ENCODE measurements around the gene MYCBP2.

The MYCBP2 gene

DNA sequence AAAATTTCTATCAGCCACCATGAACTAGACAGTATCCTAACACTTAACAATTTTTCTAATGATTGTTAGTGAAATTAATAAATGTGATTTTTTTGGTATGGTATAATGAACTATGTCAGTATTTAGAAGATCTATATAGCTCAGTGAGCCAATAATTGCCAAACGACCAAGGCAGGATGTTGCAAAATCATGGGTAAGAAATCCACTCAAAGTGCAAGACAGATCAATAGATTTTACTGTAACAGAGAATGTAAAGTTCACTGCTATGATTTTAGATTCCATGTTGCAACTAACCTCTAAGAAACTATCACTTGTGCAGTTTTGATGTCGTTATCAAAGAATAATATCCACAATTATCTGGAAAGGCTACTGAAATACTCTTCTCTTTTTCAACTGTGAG lies 44.0 kb upstream of the MYCBP2 start:
- H3K4me3 ChIP-seq (ENCODE audit: low read depth, low read length): no peak overlapping the region
- TF ChIP-seq, protein P1, sequence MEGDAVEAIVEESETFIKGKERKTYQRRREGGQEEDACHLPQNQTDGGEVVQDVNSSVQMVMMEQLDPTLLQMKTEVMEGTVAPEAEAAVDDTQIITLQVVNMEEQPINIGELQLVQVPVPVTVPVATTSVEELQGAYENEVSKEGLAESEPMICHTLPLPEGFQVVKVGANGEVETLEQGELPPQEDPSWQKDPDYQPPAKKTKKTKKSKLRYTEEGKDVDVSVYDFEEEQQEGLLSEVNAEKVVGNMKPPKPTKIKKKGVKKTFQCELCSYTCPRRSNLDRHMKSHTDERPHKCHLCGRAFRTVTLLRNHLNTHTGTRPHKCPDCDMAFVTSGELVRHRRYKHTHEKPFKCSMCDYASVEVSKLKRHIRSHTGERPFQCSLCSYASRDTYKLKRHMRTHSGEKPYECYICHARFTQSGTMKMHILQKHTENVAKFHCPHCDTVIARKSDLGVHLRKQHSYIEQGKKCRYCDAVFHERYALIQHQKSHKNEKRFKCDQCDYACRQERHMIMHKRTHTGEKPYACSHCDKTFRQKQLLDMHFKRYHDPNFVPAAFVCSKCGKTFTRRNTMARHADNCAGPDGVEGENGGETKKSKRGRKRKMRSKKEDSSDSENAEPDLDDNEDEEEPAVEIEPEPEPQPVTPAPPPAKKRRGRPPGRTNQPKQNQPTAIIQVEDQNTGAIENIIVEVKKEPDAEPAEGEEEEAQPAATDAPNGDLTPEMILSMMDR (IDR thresholded peaks at IDR 0.05; ENCODE audit: low read depth, low read length): no peak

DNA sequence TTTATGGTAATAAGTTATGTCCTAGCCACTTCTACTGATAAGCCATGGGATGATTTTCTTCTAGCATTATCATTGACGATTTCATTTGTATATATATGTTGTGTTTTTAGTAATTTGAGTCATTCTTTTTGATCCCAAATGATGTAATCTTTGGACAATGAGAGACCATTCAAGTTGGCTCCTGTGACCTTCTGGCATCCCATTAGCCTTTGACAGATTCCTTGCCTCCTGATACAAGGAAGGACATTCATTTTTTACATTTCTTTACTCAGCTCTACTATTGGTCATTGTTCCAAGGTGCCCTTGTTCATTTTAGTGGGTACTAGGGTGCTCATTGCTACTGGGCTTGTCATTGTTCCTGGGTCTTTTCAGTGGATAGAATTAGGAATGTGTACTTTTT lies 35.3 kb upstream of the MYCBP2 start:
- TF ChIP-seq, protein P1 (IDR thresholded peaks at IDR 0.05; ENCODE audit: low read depth, low read length): no peak
- no peak overlapping the region for H3K4me3 ChIP-seq (ENCODE audit: low read depth, low read length)

DNA sequence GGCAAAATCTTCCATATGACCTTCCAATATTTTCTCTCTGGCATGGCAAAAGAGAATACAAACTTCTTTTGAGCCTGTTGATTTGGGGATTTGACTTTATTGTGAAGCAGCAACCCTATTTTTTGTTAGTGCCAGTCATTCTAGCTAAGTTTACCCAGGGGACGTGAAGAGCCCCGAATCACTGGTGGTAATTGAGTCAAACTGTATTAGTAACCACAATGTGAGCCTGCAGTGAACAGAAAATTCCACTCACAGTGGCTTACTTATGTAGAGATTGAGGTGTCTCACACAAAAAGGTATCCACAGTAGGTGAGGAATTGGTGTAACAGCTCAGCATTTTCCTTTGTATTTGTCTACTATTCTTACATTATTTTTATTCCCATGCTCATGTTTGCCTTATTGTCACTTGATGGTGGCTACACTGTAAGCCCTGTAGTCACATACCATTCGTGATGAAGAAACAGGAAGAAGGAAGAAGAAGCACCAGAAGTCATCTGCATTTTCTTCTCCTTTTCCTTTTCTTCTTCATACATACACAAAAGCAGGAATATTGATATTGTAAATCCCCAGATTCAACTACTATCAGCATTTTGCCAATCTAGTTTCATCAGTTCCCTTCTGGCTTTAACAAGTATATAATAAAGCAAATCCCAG lies 33.3 kb upstream of the MYCBP2 start:
- TF ChIP-seq, protein P1 (IDR thresholded peaks at IDR 0.05; ENCODE audit: low read depth, low read length): no peak
- H3K4me3 ChIP-seq (ENCODE audit: low read depth, low read length): no peak overlapping the region

DNA sequence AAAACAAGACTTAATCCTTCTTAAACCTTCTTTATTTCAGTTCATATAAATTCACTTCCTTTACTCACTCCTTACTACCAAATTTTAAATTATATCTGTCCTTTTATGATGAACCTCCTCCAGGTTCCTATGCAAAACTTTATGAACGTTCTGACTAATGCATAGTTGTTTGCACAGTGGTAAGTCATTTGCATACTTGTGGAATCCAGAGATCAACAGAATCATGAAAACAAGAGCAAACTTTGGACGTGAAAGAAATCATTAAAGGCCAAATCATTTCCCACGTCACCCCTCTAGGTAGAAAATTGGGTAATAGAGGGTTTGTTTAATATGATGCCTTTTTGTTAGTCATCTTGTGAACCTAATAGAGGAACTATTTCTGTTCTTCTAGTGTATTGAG lies 32.3 kb upstream of the MYCBP2 start:
- H3K4me3 ChIP-seq (ENCODE audit: low read depth, low read length): no peak overlapping the region
- TF ChIP-seq, protein P1 (IDR thresholded peaks at IDR 0.05; ENCODE audit: low read depth, low read length): no peak

DNA sequence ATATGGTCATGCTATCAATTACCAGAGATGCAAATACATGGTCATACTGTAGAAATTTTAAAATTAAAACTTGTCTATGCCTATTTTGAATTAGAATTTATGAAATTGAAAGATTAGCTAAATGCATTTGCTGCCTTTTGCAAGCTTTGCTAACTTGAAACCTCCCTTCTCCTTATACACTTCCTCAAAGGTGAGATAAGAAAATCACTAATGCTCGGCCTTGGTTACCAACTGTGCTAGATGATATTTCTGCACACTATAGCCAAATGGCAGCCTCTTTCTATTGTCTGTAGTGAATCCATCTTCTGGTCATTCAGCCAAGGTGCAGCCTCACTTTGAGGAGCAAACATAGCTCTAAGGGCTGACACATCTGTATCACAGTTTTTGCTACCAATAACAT lies 31.1 kb upstream of the MYCBP2 start:
- H3K4me3 ChIP-seq (ENCODE audit: low read depth, low read length): no peak overlapping the region
- TF ChIP-seq, protein P1 (IDR thresholded peaks at IDR 0.05; ENCODE audit: low read depth, low read length): no peak

DNA sequence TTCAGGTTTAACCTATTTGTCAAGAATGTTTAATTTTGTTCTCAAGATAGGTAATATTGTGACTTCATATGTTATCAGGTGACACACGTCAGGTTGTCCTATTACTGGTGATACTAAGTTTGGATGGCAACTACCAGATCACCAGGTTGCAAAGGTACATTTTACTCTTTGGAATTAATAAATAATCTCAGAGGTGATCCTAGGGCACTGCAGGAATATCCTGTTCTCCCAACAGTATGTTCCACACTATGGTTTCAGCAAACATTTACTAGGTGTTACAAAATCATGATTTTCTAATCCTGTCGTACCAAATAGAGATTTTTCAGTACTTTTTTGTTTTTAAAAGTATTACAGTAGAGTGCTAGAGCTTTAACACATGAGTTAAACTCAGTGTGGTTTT lies 29.3 kb upstream of the MYCBP2 start:
- TF ChIP-seq, protein P1 (IDR thresholded peaks at IDR 0.05; ENCODE audit: low read depth, low read length): no peak
- no peak overlapping the region for H3K4me3 ChIP-seq (ENCODE audit: low read depth, low read length)

DNA sequence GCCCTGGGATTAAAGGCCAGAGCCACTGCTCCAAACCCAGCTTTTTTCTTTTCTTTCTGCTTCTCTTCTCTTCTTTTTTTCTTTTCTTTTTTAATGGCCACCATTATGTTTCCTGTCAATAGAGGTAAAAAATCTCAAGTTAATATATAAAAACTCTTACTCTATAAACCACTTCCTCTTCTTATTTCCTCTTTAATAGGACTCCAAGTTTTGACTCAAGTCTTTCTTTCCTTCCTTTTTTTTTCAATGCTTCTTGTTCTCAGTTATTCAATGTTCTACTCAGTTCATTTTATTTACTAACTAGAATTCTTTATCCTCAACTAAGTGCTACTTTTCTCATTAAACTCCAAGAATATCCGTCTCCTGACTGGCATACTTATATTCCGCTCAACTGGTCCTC lies 27.1 kb upstream of the MYCBP2 start:
- H3K4me3 ChIP-seq (ENCODE audit: low read depth, low read length): no peak overlapping the region
- TF ChIP-seq, protein P1 (IDR thresholded peaks at IDR 0.05; ENCODE audit: low read depth, low read length): no peak

Data from WI38 (cell line).